OCI-LY7 (cell line): ENCODE data around the gene LMNTD2. TPM values are rescaled to one million over a fixed set of nuclear protein-coding genes. Genes with fewer than 3 reads are reported as not detected.

ENCODE experiments used
- BruUV-seq: library from RNA; stranded (reverse); fragments of 400-500 nt; replicated peaks from 2 replicates; lab custom pipeline; 2021; lab: Mats Ljungman, UMichigan
- CTCF ChIA-PET: fragments of 300-600 bp; sonication (Branson Sonifier 250); formaldehyde crosslinking; loops from one replicate; lab custom pipeline; 2022; ENCODE audit warnings: antibody characterized with exemption; ENCODE audit not compliant: unreplicated experiment; lab: Charles Lee
- POLR2A ChIA-PET: fragments of 300-600 bp; sonication (Branson Sonifier 250); formaldehyde crosslinking; loops from one replicate; lab custom pipeline; 2022; ENCODE audit warnings: antibody characterized with exemption; lab: Charles Lee
- DNase-seq: peaks from one replicate; pipeline ENCODE4 v3.0.0-alpha.2; 2015; ENCODE audit warnings: low spot score
- H2AFZ ChIP-seq: fragments of 200-600 bp; sonication (generic), shearing (Covaris generic); 2 replicates; pipeline ENCODE4 v1.6.1; 2014; ENCODE audit warnings: mild to moderate bottlenecking, antibody characterized with exemption, low read length, moderate library complexity
- H3K27ac ChIP-seq: fragments of 200-600 bp; sonication (generic); 2 replicates; pipeline ENCODE4 v1.5.1; 2014; ENCODE audit warnings: mixed run types, low read depth, mild to moderate bottlenecking, moderate library complexity, low read length, inconsistent platforms; ENCODE audit not compliant: poor library complexity, severe bottlenecking
- H3K36me3 ChIP-seq: fragments of 200-600 bp; sonication (generic); 2 replicates; pipeline ENCODE4 v1.6.1; 2014; ENCODE audit warnings: mild to moderate bottlenecking, antibody characterized with exemption, low read length, moderate library complexity, mixed read lengths; ENCODE audit not compliant: insufficient read depth
- H3K4me1 ChIP-seq: fragments of 200-600 bp; sonication (generic); 2 replicates; pipeline ENCODE4 v1.5.1; 2014; ENCODE audit warnings: mild to moderate bottlenecking, low read length; ENCODE audit not compliant: insufficient read depth, poor library complexity, severe bottlenecking
- H3K4me2 ChIP-seq: fragments of 200-600 bp; sonication (generic); 2 replicates; pipeline ENCODE4 v1.6.1; 2014; ENCODE audit warnings: mild to moderate bottlenecking, low read length
- H3K4me3 ChIP-seq: fragments of 200-600 bp; sonication (generic); 2 replicates; pipeline ENCODE4 v1.5.1; 2014; ENCODE audit warnings: mild to moderate bottlenecking, low read depth, low read length; ENCODE audit not compliant: poor library complexity, severe bottlenecking
- H3K79me2 ChIP-seq: fragments of 200-600 bp; sonication (generic); 2 replicates; pipeline ENCODE4 v1.6.1; 2016; ENCODE audit warnings: low read depth, mild to moderate bottlenecking, low read length, moderate library complexity, mixed read lengths; ENCODE audit not compliant: insufficient read depth
- H3K9me2 ChIP-seq: fragments of 200-600 bp; sonication (generic); 2 replicates; pipeline ENCODE4 v1.6.1; 2016; ENCODE audit warnings: mild to moderate bottlenecking, low read length, mixed read lengths; ENCODE audit not compliant: insufficient read depth
- H3K9me3 ChIP-seq: fragments of 200-600 bp; sonication (generic); 2 replicates; pipeline ENCODE4 v1.6.1; 2014; ENCODE audit warnings: mild to moderate bottlenecking, mixed run types, low read length, mixed read lengths
- H4K20me1 ChIP-seq: fragments of 200-600 bp; sonication (generic); 2 replicates; pipeline ENCODE4 v1.6.1; 2014; ENCODE audit warnings: mild to moderate bottlenecking, antibody characterized with exemption, low read length, moderate library complexity, mixed read lengths; ENCODE audit not compliant: insufficient read depth
- CTCF ChIP-seq: fragments of 200-600 bp; sonication (generic); conservative IDR thresholded peaks from 2 replicates; pipeline ENCODE4 v1.5.1; 2014; ENCODE audit warnings: mild to moderate bottlenecking, antibody characterized with exemption, low read length, moderate library complexity, mixed read lengths
- EZH2phosphoT487 ChIP-seq: fragments of 200-600 bp; sonication (generic); IDR thresholded peaks from 2 replicates; pipeline ENCODE4 v1.6.1; 2018; ENCODE audit warnings: low read depth, borderline replicate concordance, mild to moderate bottlenecking, mixed run types, antibody characterized with exemption, low read length, moderate library complexity, mixed read lengths
- intact Hi-C: fragments of 100-400 bp; cut with micrococcal nuclease; formaldehyde crosslinking; loops from one replicate; pipeline ENCODE4 v1.10.0; 2022; ENCODE audit not compliant: unreplicated experiment
- total RNA-seq, 2 experiments: library from RNA; depleted of rRNA in 1 of 2; stranded (reverse); fragments of >200 nt in 1 of 2; shearing (Covaris generic) in 1 of 2; gene quantifications; 2 replicates each; pipeline ENCODE4 v1.2.3, GENCODE V29; 2014 to 2022

The LMNTD2 gene
- total RNA-seq, 2 experiments from 2014 or later: 4.7 to 17.7 TPM

DNA sequence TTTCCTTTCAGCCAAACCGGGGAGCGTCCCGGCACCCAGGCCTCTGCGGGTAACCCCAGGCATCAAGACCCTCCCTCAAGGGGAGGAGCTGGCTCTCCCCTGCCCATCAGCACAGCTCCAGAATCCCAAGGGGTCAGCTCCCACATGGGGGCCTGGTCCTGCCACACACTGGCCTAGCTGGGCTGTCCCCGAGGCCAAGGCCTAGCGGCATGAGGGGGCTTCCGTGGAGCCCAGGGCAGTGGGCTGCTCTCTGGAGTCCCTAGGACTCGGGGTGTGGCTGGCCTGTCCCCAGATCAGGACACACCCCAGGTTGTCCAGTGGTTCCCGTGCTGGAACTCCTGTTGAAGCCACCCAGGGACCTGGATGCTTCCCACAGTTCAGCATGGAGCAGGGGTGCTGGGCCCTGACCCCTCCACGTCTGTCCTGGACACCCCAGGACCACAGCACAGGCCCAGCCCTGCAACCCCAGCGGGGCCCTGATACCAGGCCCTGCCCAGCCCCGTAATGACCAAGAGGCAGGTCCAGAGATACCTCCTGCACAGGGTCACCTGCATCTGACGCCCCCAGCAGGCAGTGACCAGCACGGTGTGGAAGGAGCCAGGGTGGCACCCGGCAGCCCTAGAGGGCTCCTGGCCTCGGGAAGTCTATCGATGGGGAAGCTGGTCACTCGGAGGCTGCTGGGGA lies 30.7 kb downstream of the LMNTD2 start:
- no TSS peak for BruUV-seq

DNA sequence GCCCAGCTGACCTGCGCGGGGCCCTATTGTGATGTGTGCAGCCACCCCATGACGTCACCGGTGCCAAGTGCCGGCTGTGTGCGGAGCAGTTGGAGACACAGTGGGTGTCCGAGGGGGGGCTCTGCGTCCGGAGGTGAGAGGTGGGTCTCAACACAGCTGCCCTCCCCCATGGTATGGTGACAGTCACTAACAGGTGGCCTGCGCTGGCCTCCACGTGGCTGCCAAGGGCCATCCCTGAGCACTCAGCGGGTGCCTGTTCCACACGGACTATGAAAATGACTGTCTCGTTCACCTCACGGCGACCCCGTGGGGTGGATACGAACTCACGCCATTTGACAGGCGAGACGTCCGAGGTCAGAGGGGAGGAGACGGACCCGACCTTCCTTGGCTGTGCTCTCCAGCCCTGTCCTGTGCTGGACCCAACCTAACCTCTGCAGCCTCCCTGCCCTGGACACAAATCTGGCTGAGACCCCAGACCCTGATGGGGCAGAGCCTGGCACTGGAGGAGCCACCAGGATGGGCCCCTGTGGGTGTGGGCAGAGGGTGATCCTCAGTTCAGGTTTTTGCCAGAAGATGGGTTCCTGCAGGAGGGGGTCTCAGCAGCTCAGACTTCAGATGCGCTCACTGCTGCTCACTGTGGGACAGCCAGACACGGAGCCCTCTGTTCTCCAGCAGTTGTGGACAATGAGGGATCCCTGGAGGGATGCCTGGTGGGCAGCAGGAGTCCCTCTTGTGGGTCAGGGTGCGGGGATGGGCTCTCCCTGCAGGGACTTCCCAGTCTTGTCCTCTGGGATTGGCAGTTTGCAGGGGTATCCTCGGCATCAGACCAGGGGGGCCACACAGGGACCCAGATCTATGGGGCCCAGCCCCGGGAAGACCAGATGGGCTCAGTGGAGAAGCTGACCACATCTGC lies 31.5 kb downstream of the LMNTD2 start:
- Histone ChIP-seq H2AFZ (no peak overlapping the region), H3K4me2 (no peak overlapping the region), H3K9me2 (no peaks in the 10 kb centered on the region), H3K4me3 (no peak overlapping the region), H3K4me1 (peaks cover 3% of the 10 kb centered on the region), H3K27ac (no peak overlapping the region), H4K20me1 (no peaks in the 10 kb centered on the region), H3K79me2 (no peaks in the 10 kb centered on the region), H3K36me3 (peaks cover 17% of the 10 kb centered on the region; the same call in 1 of the 2 replicates), H3K9me3 (no peaks in the 10 kb centered on the region)
- intact Hi-C loops: no loop called here
- no peak for TF ChIP-seq CTCF
- TF ChIP-seq EZH2phosphoT487: no peak
- BruUV-seq: no TSS peak
- POLR2A ChIA-PET: no interaction called here
- CTCF ChIA-PET: no interaction called here
- no peak for DNase-seq

More for the DNA sequence above, 30.7 kb downstream of the LMNTD2 start:
- H3K79me2 ChIP-seq: no peaks in the 10 kb centered on the region
- peaks cover 17% of the 10 kb centered on the region; the same call in 1 of the 2 replicates for H3K36me3 ChIP-seq
- H3K4me3 ChIP-seq: no peak overlapping the region
- H3K4me2 ChIP-seq: no peak overlapping the region
- no peaks in the 10 kb centered on the region for H4K20me1 ChIP-seq
- DNase-seq: no peak
- POLR2A ChIA-PET: no interaction called here
- intact Hi-C loops: no loop called here
- no peak overlapping the region for H3K27ac ChIP-seq
- no peak overlapping the region for H2AFZ ChIP-seq
- peaks cover 8% of the 10 kb centered on the region for H3K4me1 ChIP-seq
- H3K9me2 ChIP-seq: no peaks in the 10 kb centered on the region
- TF ChIP-seq EZH2phosphoT487 (no peak), CTCF (no peak)
- CTCF ChIA-PET: no interaction called here
- H3K9me3 ChIP-seq: no peaks in the 10 kb centered on the region
